ENCODE results near the gene TMEM272.
A peak's percentile ranks its signal among the peaks of the same experiment; 100 is the strongest.

Gene TMEM272

DNA sequence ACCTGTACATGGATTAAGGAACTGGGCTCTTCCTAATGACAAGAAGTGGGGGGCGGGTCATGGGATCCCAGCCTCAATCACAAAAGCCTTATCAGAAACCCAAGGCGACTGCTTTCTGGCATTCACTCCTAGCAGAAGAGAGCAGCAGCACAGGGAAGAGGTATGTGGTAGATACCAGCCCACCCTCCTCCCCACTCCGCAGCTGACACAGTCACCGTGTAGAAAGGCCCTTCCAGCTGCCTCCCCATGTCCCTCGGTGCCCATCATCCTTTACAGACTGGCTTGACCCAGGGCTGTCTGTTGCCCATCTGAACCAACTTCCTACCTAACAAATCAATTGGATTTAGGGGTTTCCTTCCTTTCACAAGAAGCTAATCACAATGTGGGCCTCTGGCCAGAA is 37.9 kb downstream of the TMEM272 start:
- no peak for DNase-seq (ENCODE audit: low read depth in 1 of 2, low spot score in 1 of 2)

DNA sequence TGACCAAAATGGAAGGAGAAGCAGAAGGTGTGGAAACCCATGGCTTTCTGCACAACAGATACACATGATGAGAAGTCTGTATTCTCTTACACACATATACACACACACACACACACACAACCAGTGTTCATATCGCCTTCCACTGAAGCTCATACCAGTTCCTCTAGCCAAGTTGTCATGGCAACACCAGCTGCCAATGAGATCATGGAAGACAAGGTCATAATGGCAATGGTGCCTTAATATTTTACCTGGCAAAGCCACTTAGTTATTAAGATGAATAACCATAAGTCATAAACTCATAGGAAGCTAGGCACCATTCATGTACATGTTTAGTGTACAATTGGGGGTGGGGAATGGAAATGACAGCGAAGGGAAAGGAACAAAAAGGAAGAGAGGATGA is 38.4 kb downstream of the TMEM272 start:
- no peak for DNase-seq (ENCODE audit: low read depth in 1 of 2, low spot score in 1 of 2)

DNA sequence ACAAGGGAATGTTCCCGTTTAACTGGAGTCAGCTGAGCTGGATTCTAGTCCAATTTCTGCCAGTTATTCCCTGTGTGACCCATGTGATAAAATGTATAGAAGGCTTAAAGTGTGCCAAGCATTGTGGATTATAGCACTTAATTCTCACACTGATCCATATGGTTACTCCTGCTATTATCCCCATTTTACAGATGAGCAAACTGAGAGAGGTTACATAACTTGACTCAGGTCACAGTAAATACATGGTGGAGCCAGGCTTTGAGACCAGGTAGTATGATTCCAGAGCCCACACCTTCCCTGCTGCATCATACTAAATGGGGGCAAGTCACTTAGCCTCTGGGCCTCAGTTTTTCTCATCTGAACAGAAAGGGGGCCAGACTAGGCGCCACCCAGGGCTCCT is 39.1 kb downstream of the TMEM272 start:
- no peak for DNase-seq (ENCODE audit: low read depth in 1 of 2, low spot score in 1 of 2)

DNA sequence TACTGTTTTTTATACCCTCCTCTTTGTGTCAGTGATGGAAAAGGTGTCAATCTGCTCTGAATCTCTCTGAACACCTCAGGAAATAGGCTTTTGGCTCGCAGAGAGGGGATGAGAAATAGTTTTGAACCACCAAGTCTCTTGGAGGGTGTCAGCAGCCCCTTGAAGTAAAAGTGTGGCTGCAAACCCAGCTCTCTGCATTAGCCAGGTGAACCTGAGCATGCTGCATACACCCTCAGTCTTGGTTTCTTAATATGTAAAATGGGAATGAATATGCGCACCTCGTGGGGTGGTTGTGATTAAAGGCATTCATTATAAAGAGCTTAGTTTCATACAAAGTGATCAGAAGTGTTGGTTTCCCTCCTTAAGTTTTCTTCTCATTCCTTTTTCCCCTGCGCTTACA is 39.7 kb downstream of the TMEM272 start:
- DNase-seq (ENCODE audit: low read depth in 1 of 2, low spot score in 1 of 2) = no peak

DNA sequence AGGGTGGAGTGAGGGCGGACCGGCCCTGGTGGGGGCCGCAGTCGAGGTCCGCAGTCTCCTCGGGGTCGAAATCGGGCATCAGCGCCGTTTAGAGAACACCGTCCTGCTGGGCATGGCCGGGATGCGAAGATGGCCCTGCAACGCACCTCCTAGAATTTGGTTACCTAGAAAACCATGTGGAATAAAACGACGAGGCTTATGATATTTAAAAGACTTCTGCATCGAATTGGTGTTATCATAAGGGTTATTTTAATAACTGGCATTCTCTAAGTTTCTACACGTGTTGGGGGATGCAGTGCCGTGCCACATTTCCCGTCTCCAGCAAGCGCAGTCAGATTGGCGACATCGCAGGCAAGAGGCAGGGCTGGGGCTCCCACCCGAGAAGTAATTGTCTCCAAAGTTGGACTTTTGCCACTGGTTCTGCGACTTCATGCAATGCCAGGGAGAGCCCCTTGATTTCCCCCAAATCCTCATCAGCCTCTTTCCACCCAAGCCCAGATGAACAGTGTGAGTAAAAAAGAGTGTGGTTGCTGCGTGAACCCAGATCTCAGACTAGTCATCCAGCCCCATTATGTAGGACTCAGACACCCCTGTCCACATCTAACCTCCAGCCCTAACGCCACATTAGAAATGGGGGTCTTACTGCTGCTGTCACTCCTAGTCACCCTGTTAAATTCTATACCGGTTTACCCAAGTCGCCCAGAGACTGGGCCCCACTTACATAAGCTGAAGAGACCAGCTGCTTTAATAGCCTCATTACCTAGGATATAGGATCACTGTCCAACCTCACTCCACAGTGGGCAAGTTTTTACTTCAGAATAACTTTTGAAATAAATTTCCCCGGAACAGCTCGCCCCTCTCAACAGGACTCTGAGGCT is 40.4 kb downstream of the TMEM272 start:
- DNase-seq (ENCODE audit: low read depth in 1 of 2, low spot score in 1 of 2) = no peak

DNA sequence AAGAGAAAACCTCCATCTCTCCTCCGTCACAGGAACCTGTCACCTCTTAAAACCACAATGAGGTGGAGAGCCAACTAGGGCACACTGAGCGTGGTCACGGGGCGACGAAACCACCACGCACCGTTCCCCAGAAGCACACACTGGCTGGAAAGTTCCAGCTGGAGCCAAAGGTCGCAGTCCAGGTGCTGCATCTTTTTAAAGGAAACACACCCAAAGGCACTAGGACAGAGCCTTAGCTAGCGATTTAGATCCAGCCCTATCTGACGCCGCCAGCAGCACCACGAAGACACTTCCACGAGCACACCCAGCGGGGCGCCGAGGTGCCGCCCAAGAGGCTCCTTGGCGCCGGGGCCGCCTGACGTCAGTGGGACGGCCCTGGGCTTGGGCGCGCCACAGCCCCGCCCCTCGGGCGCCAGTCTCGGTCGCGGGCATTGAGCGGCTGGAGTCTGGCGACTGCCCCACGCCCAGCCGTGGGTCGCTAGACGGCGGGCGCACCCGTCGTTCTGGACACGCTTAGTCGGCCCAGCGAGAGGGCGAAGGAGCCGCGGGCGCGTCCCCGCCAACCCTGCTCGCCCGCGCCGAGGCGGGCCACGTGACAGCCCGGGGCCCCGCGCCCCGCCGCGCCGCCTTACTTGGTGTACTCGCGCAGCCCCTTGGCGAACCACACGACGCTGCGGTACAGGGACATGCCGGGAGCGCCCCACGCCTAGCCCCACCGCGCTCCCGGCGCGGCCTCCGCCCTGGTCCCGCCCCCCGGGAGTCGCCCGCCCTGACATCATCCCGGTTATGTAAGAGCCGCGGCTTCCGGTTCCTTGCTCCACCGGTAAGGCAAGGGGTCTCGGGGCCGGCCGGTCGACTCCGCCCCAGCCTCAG is 41.3 kb downstream of the TMEM272 start, which contains the start of gene DHRS12:
DHRS12 (minus strand) TSS at position 742 of the 873 bp plus-strand sequence. CDS start 4,504 bp downstream, outside the sequence.
- peak; percentile 64 to 72 for DNase-seq (ENCODE audit: low read depth in 1 of 2, low spot score in 1 of 2)

DNA sequence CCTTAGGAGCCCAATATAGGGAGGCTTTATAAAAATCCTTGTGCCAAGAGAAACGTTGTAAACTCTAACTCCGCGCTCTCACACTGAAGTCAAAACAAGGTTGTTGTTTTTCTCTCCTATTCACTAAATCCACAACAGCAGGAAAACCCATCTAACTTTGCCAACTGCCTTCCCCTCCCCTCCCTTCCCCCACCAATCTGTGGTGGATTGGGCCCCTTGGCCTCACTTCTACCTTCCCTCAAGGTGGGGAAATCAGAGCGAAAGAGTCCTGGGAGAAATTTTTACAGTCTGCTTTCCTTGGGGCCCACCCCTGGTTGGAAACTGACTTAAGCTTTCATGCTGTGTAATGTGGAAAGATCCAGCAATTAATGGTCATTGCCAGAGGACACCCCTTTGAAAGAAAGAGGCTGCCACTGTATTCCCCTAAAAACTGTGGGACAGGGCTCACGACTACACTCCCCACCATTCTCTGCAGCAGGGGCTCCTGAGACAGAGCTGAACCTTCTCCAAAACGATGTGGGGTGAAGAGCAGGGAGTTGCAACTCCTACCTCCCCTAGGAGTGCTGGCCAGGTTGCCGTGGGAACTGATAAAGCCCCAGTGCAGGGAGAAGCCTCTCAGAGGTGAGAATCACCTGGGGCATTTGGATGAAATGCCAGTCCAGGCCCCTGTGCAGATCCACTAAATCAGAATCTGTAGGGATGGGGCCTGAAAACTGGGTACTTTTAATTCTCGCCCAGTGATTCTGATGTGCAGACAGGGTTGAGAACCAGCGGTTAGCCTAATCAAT is 42.2 kb downstream of the TMEM272 start:
- DNase-seq (ENCODE audit: low read depth in 1 of 2, low spot score in 1 of 2) = no peak

DNA sequence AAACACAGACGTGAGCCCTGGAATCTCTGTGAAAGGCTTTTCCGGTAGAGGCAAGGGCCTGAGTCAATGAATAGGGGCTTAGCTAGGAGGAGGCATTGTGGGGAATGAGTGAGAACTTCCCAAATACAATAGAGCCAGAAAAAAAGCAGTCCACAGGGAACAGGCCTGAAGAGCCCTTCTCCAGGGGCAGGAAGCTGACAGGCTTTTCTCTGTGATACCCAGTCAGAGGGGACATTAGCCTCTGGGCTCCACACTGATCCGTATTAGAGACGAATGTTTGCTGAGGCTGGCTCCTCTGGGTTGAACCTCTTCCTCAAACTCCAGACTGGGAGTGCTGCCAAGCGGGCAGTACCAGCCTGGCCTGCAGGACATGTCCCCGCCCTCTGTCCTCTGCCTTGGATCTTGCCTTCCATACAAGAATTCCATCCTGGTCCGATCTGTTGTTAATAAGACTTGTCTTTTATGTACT is 43.3 kb downstream of the TMEM272 start:
- DNase-seq (ENCODE audit: low read depth in 1 of 2, low spot score in 1 of 2) = no peak

DNA sequence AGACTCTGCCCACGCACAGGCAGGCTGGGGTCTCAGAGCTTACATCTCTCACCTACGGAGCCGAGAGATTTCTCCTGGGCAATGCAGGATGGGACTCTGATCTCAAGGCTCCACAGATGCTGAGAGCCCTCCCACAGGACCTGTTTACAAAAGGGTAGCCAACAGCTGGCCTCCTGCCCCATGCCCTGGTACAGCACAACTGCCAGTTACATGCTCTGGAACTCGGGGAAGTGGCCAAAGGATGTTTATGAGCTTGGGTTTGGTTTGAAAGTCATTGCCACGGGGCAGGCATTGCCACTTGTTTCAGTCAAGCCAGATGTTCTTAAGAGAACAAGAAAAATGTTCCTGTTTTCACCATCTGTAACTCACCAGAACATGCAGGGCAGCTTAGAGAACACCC is 44.5 kb downstream of the TMEM272 start:
- no peak for DNase-seq (ENCODE audit: low read depth in 1 of 2, low spot score in 1 of 2)

DNA sequence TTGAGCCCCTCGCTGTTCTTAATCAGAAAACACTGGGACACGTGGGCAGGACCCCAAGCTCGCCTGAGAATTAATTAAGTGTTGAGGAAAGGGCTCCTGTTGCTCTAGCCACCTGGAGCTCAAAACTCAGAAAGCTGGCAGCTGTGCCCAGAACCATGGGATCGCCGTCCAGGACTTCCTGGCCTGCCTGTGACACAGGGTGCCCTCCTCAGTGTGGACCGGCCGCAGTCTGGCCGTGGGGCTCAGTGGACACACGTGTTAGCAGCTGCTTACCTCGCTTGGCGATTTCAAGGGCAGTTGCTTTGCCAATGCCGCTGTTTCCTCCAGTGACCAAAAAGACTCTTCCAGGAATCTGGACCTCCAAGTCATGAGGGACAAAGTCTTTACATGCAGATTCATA is 45.7 kb downstream of the TMEM272 start:
- DNase-seq (ENCODE audit: low read depth in 1 of 2, low spot score in 1 of 2) = no peak

DNA sequence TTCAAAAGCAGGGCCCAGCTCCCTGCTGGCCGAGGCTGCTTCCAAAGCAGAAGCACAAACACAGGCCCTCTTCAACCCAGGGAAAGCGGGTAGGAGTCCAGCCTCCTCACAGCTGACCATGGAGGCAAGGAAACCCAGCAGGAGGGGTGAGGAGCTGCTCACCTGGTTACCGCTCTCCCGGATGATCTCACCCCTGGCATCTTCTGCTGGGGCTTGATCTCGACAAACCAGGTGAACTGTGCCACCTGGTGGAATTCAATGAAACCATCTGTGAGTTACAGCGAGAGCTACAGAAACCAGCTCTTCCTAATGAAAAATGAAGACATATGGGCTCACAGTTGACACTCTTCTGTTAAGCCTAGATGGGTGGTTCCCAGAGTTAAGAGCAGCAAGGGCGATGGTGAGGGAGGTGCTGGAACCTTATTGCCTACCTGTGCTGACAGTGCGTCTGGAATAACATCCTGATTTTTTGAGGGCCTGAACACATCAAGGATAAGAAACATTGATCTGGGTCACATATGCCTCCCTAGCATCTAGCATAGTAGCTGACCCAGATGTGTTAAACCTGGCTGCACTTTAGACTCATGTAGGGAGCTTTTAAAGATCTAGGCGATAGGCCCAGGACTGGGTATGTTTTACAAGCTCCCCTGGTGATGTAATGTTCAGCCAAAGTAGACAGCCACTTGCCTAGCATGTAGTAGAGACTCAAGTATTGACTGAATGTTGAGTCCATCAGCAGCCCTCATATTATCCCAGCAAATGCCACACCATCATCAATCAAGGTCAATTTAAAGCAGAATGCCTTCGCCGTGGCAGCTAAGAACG is 47.1 kb downstream of the TMEM272 start:
- DNase-seq (ENCODE audit: low read depth in 1 of 2, low spot score in 1 of 2) = peak in 1 of 2 donors; percentile 34

DNA sequence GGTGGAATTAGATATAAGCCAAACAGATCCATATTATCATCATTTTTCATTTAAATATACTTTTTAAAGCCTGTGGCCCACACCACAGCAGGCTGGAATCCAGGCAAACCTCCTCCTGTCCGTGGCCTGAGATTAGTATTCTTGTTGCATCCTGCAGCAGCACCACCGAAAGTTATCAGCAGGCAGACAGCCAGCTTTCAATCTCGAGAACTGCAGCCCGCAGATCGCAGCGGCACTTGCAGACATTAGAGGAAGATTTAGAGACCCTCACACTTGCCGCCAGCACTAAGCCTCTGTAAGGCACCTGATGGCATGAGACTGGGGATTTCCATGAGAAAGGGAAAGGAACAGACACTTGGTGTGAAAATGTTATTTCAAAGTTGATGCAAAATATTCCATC is 48.4 kb downstream of the TMEM272 start:
- no peak for DNase-seq (ENCODE audit: low read depth in 1 of 2, low spot score in 1 of 2)

DNA sequence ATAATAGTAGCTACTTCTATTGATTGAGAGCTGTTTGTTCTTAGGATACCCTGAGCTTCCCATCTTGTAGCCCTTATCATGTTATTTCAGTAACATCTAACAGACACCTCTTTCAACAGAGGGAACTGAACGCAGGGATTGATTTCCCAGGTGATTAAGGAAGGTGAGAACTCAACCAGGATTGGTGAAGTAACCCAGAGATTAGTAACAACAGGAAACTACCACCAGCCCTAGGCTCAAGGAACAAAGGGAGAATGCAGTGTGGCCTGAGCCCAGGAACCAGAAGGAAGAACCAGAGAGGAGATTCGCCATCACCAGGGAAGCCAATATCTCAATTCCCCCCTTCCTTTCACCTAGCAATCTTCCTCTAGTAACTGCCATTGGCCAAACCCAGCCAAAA is 49.6 kb downstream of the TMEM272 start:
- no peak for DNase-seq (ENCODE audit: low read depth in 1 of 2, low spot score in 1 of 2)

DNA sequence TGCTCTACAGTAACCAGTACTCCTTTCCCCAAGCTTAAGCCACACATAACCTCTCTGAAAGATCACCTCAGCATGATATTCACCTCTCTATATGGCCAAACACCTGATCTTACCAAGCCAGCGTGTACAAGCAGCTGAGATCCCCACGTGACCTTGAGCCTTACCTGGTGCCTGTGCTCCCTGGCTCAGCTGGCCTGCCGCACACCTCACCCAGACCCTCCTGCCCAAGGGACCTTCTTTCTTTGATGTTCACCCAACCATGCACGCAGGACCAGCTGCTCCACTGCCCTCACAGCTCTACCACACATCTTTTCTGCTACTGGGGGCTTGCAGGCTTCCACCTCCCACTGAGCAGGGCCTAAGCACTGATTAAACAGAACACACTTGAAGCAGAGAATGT is 50.0 kb downstream of the TMEM272 start:
- no peak for DNase-seq (ENCODE audit: low read depth in 1 of 2, low spot score in 1 of 2)

DNA sequence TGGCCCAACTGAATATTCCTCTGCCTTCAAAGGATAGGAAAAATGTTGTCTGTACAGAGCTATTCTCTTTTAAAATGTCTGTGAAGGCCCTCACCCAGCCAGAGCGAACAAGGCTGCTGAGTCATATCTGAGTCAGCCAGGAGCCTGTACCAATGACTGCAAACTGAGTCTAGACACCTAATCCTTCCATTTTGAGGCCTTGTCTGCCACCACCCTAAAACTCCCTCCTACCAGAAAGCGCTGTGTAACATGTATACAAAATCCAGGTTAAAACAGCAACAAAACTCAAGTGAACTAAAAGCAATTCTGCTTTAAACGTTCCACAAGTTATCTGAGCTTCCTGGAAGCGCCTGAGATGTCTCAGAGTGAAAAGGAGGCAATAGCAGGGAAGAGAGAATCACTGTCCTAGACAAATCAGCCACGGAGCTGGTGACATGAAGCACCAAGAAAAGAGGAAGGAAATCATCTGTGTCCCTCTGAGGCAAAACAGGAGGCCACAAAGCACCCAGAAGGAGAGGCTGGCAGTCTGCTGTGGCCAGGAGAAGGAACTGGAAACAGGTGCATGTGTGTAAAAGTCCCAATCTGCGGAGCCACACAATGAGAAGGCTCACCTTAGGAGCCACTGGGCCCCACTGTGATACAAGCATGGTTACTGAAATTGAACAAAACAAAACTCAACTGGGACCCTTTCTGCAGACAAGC is 51.3 kb downstream of the TMEM272 start:
- no peak for DNase-seq (ENCODE audit: low read depth in 1 of 2, low spot score in 1 of 2)

DNA sequence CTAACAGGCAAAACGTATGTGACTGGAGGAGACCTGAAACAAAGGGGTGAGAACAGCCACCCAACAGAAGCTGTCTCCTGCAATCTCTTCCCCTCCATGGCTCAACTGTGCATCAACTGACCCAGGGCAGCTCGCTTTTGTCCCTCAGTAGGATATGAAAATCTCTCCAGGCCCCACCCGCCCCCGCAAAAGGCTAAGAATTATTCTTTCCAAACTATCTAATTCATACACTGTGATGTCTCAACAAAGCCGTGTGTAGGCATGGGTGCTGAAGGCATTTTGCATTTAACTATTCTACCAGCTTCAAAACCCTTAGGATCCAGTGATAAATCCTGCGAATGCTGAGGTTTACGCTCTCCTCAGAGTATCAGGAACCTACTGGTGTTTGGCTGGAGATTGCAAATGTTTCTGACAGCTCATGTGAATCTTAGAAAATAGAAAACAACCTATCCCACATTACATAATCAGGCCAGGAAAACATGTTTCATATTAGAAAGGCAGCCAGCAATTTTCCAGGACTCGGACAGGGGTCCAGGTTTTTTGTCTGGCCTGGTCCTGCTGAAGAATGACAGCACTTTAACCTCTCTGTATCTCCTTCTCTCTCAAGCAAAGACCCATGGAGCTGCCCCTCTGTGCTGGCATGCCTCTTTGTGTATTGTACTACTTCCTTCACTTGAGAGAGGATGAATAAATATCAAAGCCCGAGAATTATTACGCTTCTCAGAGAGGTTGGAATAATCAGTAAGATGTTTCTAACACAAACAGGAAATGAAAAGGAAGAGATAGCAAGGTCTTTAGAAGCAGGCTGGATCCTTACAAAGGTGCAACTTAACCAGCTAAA is 58.3 kb downstream of the TMEM272 start:
- no peak for DNase-seq (ENCODE audit: low read depth in 1 of 2, low spot score in 1 of 2)

DNA sequence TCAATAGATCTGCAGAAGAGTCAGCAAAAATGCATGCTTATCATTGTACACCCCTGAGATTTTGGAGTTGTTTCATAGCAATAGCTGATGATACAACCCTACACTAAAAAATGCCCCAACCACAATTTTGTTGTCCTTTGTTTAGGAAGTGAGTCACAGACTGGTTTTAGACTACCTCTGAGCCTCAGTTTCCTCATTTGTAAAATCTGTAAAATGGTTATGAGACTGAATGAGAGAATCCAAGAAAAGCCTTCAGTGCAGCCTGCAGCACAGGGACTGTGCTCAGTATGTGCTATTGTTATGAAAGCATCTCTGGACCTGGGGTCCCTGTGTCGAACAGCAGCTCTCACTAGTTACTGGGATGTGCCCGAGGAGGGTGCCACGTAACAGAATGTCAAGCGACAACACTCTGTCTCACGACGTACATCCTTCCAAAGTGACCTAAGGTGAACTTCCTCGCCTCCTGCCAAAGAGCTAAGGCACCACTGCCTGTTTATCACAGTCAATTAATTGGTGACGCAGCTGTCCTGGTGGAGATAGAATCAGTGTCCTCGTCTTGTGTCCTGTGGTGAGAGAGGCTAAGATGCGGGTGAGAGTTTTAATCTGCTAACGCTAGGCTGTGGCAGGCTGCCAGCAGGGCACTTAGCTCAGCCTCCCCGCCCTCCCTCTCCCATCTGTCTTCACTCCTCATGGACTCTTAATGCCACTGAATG is 59.1 kb downstream of the TMEM272 start:
- no peak for DNase-seq (ENCODE audit: low read depth in 1 of 2, low spot score in 1 of 2)

DNA sequence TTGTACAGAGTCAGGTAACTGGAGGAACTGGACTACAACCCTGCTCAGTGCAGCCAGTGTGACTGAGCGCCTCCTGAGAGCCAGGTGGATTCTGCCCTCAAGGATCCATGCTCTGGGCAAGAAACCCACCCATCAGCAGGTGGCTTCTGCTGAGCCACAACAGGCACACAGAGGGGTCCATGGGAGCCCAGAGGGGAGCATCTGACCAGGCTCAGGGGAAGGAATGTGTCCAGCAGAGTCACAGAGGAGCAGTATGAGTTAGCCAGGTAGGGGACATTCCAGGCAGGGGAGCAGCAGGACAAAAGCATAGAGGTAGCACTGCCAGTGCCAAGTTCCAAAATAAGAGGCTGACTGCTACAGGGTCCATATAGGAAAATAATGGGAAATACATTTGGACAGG is 60.9 kb downstream of the TMEM272 start:
- DNase-seq (ENCODE audit: low read depth in 1 of 2, low spot score in 1 of 2) = no peak
